ENCODE data around the gene LTN1.
"Not testable (repeated sequence)": the region's sequence is repeated elsewhere in the genome, so short reads cannot be mapped to it uniquely, and the experiment has no call there.

LTN1 gene

GRCh38 chr21:28932717-28933116 is 60.0 kb downstream of the LTN1 start:
- Mint-ChIP-seq H3K9me3 (no peaks in the 10 kb centered on the region), H3K27me3 (no peaks in the 10 kb centered on the region), H3K4me3 (no peak overlapping the region), H3K36me3 (ENCODE audit: low read depth) (peaks cover 85% of the 10 kb centered on the region), H3K4me1 (ENCODE audit: low read depth) (no peaks in the 10 kb centered on the region), H3K27ac (no peak overlapping the region)
- intact Hi-C loops (cut with micrococcal nuclease): no loop called here

GRCh38 chr21:28931708-28932372 is 60.8 kb downstream of the LTN1 start:
- H3K27me3 Mint-ChIP-seq; H3K4me1 Mint-ChIP-seq (ENCODE audit: low read depth); H3K9me3 Mint-ChIP-seq; intact Hi-C loops (cut with micrococcal nuclease); H3K27ac Mint-ChIP-seq; H3K4me3 Mint-ChIP-seq: not testable (repeated sequence)
- peaks cover 87% of the 10 kb centered on the region for H3K36me3 Mint-ChIP-seq (ENCODE audit: low read depth)

DNA sequence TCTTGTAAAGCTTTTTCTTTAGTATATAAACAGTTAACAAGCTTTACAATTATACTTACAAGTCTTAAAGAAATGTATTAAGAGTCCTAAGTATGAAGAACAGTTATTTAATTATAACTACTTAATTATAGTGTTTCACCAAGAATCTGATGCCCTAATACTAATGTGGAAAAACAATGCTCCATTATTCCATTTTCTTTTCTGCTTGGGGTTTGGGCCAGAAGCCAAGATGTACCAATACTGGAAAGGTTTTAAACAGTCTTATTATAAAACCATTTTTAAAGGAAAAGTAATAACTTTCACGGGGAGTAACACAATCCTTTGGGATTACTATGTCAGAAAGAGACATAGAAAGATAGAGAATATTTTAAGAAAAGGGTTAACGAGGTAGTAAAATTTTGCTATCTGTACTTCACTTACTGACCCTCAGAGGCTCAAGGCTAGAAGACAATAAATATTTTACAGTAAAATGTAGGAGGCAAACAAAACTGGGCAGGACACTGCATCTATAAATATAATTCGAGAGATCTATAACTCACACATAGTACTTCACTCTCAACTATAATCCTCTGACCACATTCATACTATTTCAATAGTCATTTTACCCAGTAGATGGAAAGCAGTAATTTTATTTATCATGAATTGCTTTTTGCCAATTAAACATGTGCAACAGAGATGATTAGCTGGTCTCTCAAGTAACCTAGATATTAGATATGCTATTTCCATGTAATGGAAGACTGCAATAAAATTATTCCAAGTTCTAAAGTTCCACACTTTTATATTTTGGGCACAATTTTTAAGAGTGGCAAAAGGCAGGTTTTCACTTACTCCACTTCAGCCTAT is 63.9 kb downstream of the LTN1 start:
- Mint-ChIP-seq H3K4me3 (no peak overlapping the region), H3K36me3 (ENCODE audit: low read depth) (peaks cover 81% of the 10 kb centered on the region), H3K27ac (no peak overlapping the region), H3K9me3 (no peaks in the 10 kb centered on the region), H3K27me3 (no peaks in the 10 kb centered on the region), H3K4me1 (ENCODE audit: low read depth) (no peaks in the 10 kb centered on the region)
- intact Hi-C loops (cut with micrococcal nuclease): no loop called here

- H3K27me3 Mint-ChIP-seq: no peaks in the 10 kb centered on the region
- H3K36me3 Mint-ChIP-seq (ENCODE audit: low read depth): peaks cover 81% of the 10 kb centered on the region
- intact Hi-C loops (cut with micrococcal nuclease): no loop called here
- H3K4me1 Mint-ChIP-seq (ENCODE audit: low read depth): no peaks in the 10 kb centered on the region
- no peak overlapping the region for H3K27ac Mint-ChIP-seq
- H3K4me3 Mint-ChIP-seq: no peak overlapping the region
- no peaks in the 10 kb centered on the region for H3K9me3 Mint-ChIP-seq
Observed at GRCh38 chr21:28927130-28927529, 65.5 kb downstream of the LTN1 start.

GRCh38 chr21:28923439-28923975 is 69.2 kb downstream of the LTN1 start:
- no peak overlapping the region for H3K4me3 Mint-ChIP-seq
- H3K36me3 Mint-ChIP-seq (ENCODE audit: low read depth): peaks cover 64% of the 10 kb centered on the region
- H3K27me3 Mint-ChIP-seq: no peaks in the 10 kb centered on the region
- no peak overlapping the region for H3K27ac Mint-ChIP-seq
- H3K9me3 Mint-ChIP-seq: no peaks in the 10 kb centered on the region
- H3K4me1 Mint-ChIP-seq (ENCODE audit: low read depth): no peaks in the 10 kb centered on the region
- intact Hi-C loops (cut with micrococcal nuclease): no loop called here

GRCh38 chr21:28922368-28922767 is 70.3 kb downstream of the LTN1 start:
- Mint-ChIP-seq H3K27ac (no peak overlapping the region), H3K4me3 (no peak overlapping the region), H3K4me1 (ENCODE audit: low read depth) (no peaks in the 10 kb centered on the region), H3K36me3 (ENCODE audit: low read depth) (peaks cover 63% of the 10 kb centered on the region), H3K27me3 (no peaks in the 10 kb centered on the region), H3K9me3 (no peaks in the 10 kb centered on the region)
- intact Hi-C loops (cut with micrococcal nuclease): no loop called here

DNA sequence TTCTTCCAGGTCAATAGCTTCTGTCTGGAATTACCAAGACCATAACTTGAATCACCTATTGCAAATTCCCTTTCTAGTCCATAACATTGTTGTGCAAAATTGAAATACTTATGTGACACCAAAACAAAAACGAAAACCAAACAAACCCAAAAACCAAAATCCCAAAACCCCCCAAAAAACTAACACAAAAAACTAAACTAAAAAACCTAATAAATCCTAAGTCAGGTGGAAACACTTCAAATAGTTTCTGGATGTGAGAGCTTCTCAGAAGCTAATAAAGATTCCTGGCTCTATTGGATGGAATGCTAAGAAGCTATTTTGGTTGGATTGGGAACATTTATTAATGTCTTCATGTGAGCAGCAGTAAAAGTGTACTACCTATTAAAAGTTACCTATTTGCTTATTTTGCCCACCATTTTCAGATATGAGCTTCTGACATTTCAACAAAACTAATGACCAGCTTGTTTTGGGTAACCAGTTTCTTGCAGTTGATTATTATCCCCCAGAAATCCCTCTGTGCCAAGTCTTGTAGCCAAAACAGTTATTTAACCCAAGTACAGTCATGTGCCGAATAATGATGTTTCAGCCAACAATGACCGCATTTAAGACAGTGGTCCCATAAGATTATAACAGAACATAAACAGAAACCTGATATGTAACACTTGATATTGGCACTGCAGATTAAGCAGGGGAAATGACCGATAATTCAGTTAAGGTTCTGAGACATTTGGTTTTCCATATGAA is 76.4 kb downstream of the LTN1 start:
- H3K36me3 Mint-ChIP-seq (ENCODE audit: low read depth): peaks cover 12% of the 10 kb centered on the region
- H3K9me3 Mint-ChIP-seq: no peaks in the 10 kb centered on the region
- no peaks in the 10 kb centered on the region for H3K4me1 Mint-ChIP-seq (ENCODE audit: low read depth)
- H3K4me3 Mint-ChIP-seq: no peak overlapping the region
- no peak overlapping the region for H3K27ac Mint-ChIP-seq
- H3K27me3 Mint-ChIP-seq: no peaks in the 10 kb centered on the region
- intact Hi-C loops (cut with micrococcal nuclease): no loop called here

- intact Hi-C loops (cut with micrococcal nuclease): no loop called here
- Mint-ChIP-seq H3K4me1 (ENCODE audit: low read depth) (no peaks in the 10 kb centered on the region), H3K9me3 (no peaks in the 10 kb centered on the region), H3K4me3 (no peak overlapping the region), H3K27me3 (no peaks in the 10 kb centered on the region), H3K36me3 (ENCODE audit: low read depth) (peaks cover 3% of the 10 kb centered on the region), H3K27ac (no peak overlapping the region)
Observed at GRCh38 chr21:28913071-28913470, 79.6 kb downstream of the LTN1 start.

DNA sequence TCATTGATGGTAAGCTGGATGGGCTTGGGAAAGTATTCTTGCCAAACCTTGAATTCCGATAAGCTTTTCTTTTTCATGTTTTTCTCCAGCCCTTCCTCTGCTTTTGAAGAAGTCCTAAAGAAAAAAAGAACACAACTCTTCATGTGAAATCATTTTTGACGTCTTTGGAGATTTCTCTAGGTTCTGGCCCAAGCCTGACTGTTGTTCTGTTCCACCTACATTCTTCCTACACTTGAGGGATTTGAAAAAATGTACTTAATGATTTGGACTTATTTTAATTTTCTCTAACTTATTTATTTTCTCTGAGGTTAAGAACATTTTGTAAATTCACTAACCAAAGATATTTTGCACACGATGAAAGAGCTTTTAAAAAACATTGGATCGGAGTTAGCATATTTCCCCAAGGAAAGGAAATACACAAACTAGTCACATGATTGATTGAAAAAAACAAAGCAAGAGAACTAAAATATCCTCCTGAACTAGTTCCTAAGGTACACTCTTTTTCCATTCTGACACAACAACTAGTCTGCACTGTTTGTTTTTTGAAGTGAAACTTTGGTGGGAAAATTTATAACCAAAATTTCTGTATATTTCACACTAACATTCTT is 82.3 kb downstream of the LTN1 start:
- H3K9me3 Mint-ChIP-seq: no peaks in the 10 kb centered on the region

DNA sequence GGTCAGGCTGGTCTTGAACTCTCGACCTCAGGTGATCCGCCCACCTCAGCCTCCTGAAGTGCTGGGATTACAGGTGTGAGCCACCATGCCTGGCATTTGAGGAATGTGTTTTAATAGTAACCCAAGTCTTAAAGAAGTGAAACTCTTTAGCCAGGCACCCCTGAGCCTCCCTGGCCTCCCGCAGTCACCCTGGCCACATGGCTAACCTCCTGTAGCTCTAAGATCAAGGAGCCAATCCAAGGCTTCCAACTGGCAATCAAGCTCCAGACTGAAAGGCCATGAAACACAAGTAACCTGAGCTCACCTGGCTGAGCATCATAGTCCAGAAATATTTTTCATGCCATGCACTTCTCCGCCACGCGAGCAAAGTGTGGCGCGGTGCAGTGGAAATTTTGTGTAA is 84.3 kb downstream of the LTN1 start:
- Mint-ChIP-seq H3K4me3 (no peak overlapping the region), H3K36me3 (ENCODE audit: low read depth) (no peaks in the 10 kb centered on the region), H3K4me1 (ENCODE audit: low read depth) (no peaks in the 10 kb centered on the region), H3K27me3 (no peaks in the 10 kb centered on the region), H3K9me3 (peaks cover 3% of the 10 kb centered on the region), H3K27ac (no peak overlapping the region)
- intact Hi-C loops (cut with micrococcal nuclease): no loop called here

More for the DNA sequence above, 82.3 kb downstream of the LTN1 start:
- Mint-ChIP-seq H3K4me1 (ENCODE audit: low read depth) (no peaks in the 10 kb centered on the region), H3K36me3 (ENCODE audit: low read depth) (no peaks in the 10 kb centered on the region), H3K4me3 (no peak overlapping the region), H3K27ac (no peak overlapping the region), H3K27me3 (no peaks in the 10 kb centered on the region)
- intact Hi-C loops (cut with micrococcal nuclease): no loop called here

GRCh38 chr21:28906841-28907240 is 85.8 kb downstream of the LTN1 start:
- intact Hi-C loops (cut with micrococcal nuclease): no loop called here
- Mint-ChIP-seq H3K4me1 (ENCODE audit: low read depth) (no peaks in the 10 kb centered on the region), H3K4me3 (no peak overlapping the region), H3K9me3 (peaks cover 14% of the 10 kb centered on the region), H3K27me3 (peaks cover 1% of the 10 kb centered on the region), H3K36me3 (ENCODE audit: low read depth) (no peaks in the 10 kb centered on the region), H3K27ac (no peak overlapping the region)

GRCh38 chr21:28906236-28906635 is 86.4 kb downstream of the LTN1 start:
- H3K9me3 Mint-ChIP-seq: peaks cover 14% of the 10 kb centered on the region
- peaks cover 2% of the 10 kb centered on the region for H3K27me3 Mint-ChIP-seq
- H3K36me3 Mint-ChIP-seq (ENCODE audit: low read depth): no peaks in the 10 kb centered on the region
- no peak overlapping the region for H3K27ac Mint-ChIP-seq
- H3K4me3 Mint-ChIP-seq: no peak overlapping the region
- H3K4me1 Mint-ChIP-seq (ENCODE audit: low read depth): no peaks in the 10 kb centered on the region
- intact Hi-C loops (cut with micrococcal nuclease): no loop called here

DNA sequence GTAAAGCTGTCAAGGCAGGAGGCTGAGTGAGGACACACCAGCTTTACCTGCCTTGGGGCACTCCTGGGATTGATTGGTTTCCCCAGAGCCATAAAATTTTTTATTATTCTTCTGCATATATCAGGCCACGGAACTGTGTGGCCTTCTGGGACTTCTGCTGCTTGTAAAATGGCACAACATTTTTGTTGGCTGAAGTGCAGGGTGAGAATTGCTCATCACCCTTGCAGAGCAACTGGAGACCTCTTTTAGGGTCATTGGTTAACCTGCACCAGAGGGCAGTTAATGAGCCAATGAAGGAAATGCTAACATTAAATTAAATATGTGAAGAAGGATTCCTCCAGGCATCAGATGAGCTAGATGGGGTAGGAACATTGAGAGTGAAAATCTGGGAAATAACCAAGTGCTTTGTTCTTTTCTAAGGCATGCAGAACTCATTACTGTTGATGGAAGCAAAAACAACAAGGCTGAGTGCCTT is 87.7 kb downstream of the LTN1 start:
- peaks cover 14% of the 10 kb centered on the region for H3K9me3 Mint-ChIP-seq
- intact Hi-C loops (cut with micrococcal nuclease): no loop called here
- H3K4me1 Mint-ChIP-seq (ENCODE audit: low read depth): no peaks in the 10 kb centered on the region
- no peak overlapping the region for H3K4me3 Mint-ChIP-seq
- no peak overlapping the region for H3K27ac Mint-ChIP-seq
- peaks cover 2% of the 10 kb centered on the region for H3K27me3 Mint-ChIP-seq
- no peaks in the 10 kb centered on the region for H3K36me3 Mint-ChIP-seq (ENCODE audit: low read depth)

Measured in dendritic cell treated with granulocyte-macrophage colony-stimulating factor and Interleukin-4, amounts not matched to agents 40 ng/mL and 50 ng/mL, for 4 days (primary cell).